Eye (tissue), 1 donor: ENCODE results near the gene CGB8.
"Not testable (repeated sequence)": the region's sequence is repeated elsewhere in the genome, so short reads cannot be mapped to it uniquely, and the experiment has no call there.

ENCODE experiments used
- DNase-seq: peaks from one replicate; pipeline ENCODE4 v3.0.0-alpha.2; 2015

The CGB8 gene

DNA sequence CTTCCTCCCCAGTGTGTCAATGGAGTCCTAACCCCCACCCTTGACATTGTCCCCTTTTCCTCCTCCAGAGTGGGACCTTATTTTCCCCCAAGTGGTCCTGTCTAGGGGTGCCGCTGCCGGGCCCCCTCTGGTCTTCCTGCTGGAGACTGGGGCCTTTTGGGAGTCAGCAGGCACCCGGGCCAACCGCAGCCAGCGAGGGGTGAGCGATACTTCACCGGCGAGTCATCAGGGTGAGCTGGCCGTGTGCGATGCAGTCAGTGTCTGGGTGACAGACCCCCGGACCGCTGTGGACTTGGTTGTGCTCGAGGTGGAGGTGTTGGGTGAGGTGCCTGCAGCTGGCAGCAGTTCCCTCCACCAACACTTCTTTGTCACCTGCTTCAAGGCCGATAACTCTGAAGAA lies 19.2 kb downstream of the CGB8 start:
- DNase-seq: not testable (repeated sequence)

- DNase-seq: not testable (repeated sequence)
Measured at GRCh38 chr19:49028686-49029085, 20.2 kb downstream of the CGB8 start.

DNA sequence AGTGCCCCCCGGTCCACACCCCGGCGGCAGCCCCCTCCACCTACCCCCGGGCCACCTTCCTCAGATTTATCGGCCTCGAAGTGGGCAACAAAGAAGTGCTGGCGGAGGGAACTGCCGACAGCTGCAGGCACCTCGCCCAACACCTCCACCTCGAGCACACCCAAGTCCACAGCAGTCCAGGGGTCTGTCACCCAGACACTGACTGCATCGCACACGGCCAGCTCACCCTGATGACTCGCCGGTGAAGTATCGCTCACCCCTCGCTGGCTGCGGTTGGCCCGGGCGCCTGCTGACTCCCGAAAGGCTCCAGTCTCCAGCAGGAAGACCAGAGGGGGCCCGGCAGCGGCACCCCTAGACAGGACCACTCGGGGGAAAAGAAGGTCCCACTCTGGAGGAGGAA lies 23.3 kb downstream of the CGB8 start:
- DNase-seq: not testable (repeated sequence)

GRCh38 chr19:49025088-49025487 lies 23.8 kb downstream of the CGB8 start:
- DNase-seq: not testable (repeated sequence)

DNA sequence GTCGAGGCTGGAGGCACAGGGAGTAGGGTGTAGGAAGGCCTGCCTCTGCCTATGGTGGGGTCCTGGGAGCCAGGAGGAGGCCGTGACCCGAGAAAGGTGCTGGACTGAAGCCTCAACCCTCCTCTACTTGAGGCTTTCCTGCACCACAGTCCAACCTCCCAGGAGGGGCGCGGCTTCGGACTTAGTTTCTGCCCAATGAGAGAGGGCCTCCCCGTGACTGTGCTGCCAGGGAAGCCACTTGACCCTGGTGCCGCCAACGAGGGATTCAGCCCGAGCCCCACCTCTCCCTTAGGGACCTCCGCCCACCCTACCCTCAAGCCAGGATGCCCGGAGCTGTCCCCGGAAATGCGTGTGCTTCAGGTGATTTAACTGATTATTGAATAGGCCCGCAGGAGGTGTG lies 24.7 kb downstream of the CGB8 start, which contains the start of gene CGB3:
CGB3 (minus strand) TSS at position 101 of the 400 bp plus-strand sequence. CDS start 362 bp downstream, outside the sequence.
- DNase-seq: not testable (repeated sequence)

DNA sequence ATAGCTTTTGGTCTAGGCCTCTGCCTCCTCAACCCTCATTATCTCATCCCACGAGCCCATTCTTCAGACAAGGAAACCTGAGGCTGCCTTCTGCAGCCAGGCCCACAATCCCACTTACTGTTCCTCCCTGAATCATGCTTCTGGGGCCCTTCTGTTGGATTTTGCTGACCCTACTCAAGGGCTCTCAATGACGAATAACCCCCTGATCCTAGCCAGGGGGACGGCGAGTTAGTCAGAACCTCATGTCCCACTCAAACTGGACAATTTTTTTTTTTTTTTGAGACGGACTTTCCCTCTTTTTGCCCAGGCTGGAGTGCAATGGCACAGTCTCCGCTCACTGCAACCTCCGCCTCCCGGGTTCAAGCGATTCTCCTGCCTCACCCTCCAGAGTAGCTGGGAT lies 26.8 kb downstream of the CGB8 start:
- DNase-seq: no peak

- no peak for DNase-seq
Measured at GRCh38 chr19:49020931-49021895, 27.7 kb downstream of the CGB8 start.

DNA sequence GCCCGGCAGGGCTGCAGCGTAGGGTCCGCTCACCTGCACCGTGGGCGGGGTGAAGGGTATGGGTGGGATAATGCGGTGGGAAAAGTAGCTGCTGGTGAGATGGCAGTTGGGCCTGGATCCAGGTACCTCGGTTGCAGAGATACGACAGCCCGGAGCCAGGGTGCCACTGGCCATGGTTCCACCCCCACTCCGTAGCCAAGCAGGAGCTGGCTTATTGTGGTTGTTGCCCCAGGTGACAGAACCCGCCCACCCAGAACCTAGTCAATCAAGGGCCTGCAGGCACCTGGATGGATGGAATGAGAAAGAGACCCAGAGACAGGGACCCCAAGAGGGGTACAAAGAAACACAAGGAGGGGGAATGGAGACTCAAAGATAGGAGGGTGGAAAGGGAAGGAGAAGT lies 28.6 kb downstream of the CGB8 start:
- DNase-seq: no peak

- DNase-seq: peak; percentile 64
Measured at GRCh38 chr19:49019242-49019932, 29.5 kb downstream of the CGB8 start.

DNA sequence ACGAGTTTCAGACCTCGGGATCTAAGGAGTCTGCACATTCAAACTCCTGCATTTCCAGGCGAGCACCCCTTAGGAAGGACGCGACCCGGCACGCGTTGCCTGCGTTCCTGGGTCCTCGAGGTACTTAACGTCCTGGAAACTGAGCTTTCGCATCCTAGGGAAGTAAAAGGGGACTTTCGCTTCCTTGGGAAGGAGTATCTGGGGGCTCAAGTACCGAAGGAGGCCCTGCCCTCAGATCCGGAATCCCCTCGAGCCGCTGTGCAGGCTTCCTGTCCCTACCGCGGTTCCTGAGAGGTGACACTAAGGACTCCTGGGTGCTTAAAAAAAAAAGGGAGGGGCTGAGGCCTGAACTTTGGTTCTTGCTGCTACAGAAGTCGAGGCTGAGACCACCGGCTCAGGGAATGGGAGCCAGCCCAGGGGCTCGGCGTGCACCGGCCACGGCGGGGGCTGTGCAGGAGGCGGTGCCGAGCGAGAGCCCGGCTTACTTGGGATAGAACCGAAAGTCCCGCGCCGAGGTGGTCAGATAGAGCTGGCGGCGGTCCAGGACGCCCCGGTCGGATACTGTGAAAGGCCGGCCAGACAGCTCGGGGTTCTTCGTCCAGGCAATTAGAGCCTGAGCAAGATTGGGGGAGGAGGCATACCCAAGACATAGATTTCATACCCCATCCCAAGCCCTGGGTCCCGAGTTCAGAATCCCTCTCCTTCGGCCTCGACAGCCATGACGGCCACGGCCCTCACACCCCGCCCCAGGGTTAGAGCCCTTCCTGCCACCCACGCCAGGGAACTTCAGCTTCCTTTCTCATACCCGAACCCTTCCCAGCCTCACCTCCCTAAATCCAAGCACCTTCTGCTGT lies 30.3 kb downstream of the CGB8 start:
- DNase-seq: peak; percentile 40

DNA sequence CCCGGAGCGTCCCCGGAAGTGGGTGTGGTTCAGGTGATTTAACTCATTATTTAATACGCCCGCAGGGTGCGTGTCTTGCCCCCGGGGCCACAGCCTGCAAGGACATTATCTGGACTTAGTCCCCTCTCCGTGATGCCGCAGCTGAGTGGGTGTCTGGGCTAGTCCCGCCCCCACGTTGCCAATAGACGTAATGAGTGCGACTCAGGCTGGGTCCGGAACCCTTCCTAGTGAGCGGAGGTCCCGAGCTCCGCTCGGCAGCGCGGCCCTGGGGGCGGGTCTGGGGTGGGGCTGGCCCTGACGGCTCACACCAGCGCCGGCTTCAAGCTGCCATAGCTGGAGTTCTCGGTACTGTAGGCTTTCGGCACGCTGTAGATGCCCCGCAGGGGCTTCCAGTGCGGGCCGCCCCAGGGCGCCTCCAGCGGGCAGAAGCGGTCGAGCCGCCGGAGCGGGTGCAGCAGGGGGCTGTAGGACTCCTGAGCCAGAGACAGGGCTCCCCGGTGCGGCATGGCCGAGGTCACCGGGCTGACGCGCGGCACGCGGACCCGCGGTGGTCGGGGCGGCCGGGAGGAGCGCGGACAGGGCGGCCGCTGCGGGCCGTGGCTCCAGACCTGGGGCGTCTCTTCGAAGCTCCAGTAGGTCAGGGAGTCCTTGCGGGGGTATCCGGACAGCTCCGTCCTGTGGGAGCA lies 31.1 kb downstream of the CGB8 start:
- peak; percentile 68 for DNase-seq

GRCh38 chr19:49017041-49017665 lies 31.8 kb downstream of the CGB8 start, which contains the start of gene LHB:
Gene LHB (minus strand): TSS chr19:49017091. CDS start chr19:49017081, 10 bp downstream.
- DNase-seq: no peak

DNA sequence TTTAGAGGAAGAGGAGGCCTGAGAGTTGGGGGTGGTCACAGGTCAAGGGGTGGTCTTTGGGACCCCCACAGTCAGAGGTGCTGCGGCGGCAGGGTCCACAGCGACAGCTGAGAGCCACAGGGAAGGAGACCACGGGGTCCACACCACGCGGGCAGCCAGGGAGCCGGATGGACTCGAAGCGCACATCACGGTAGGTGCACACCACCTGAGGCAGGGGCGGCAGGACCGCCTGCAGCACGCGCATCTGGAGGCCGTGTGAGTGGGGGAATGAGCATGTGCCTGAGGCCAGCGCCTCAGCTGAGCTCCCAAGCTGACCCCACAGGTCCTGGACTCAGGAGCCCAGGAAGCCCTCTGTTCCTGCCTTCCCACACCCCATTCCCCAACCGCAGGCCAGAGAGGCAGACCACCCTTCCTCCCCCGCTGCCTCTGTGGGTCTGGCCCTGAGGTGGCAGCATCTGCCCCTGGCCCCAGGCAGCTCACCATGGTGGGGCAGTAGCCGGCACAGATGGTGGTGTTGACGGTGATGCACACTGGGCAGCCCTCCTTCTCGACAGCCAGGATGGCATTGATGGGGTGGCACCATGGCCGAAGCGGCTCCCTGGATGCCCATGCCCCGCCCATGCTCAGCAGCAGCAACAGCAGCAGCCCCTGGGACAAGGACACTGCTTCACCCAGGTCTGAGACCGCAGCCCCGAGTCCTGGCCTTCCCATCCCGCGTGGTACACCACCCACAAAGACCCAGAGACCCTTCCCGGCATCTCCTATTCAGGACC lies 32.7 kb downstream of the CGB8 start:
- no peak for DNase-seq

GRCh38 chr19:49014870-49015255 lies 34.0 kb downstream of the CGB8 start:
- DNase-seq: no peak

DNA sequence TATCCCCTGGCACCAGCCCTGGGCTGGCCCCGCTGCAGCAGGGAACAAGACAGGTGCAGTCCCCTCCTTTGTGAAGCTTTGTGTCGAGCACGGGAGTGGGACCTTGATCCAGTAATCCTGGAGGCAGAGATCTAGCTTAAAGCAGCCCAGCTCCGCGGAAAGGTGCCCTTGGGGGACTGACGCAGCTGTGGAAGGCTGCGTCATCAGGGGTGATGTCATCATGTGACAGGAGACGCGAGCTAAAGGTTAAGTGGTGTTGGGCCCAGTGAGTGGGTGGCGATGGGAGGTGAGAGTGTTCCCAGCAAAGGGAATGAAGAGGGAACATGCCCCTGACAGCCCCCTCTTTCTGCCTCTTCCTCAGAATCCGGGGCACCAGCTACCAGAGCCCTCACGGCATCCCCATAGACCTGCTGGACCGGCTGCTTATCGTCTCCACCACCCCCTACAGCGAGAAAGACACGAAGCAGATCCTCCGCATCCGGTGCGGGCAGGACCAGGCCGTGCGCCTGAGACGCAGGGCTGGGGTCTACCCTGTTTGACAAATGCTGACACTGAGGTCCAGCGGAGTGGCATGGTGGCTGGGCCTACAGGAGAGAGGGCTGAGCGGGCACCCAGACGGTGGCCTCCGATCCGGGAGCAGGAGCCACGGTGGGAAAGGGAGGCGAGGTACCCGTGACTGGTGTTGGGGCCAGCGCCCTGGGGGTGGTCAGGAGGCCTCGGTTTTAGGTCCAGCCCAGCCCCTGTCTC lies 34.6 kb downstream of the CGB8 start:
- no peak for DNase-seq

GRCh38 chr19:49011194-49011593 lies 37.7 kb downstream of the CGB8 start:
- DNase-seq: no peak

DNA sequence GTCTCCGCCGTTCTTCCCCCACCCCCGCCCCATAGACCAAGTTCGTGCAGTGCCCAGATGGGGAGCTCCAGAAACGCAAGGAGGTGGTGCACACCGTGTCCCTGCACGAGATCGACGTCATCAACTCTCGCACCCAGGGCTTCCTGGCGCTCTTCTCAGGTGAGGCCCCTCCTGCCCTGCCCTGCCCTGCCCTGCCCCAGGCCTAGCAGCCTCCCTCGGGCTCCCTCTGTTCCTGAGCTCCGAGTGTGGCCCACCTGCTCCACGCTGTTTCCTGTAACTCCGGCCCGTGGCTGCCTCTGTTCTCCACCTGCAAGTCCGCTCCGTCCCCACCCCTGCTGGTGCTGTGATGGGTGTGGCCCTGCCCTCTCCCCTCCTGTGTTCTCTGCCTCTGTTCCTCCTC lies 38.5 kb downstream of the CGB8 start:
- DNase-seq: no peak

DNA sequence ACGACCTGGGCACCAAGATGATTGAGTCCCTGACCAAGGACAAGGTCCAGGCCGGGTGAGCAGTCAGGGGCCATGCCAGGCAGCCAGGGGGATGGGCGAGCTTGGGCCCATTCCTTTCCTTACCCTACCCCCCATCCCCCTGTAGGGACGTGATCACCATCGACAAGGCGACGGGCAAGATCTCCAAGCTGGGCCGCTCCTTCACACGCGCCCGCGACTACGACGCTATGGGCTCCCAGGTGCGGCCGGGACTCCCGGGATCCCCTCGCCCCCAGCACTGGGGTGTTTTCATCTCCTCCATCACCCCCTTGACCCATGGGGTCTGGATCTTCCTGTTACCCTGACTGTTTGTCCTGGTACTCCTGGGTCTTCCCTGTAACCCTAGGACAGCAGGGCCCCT lies 39.1 kb downstream of the CGB8 start:
- no peak for DNase-seq

- DNase-seq: no peak
Measured at GRCh38 chr19:49006905-49007304, 42.0 kb downstream of the CGB8 start.

DNA sequence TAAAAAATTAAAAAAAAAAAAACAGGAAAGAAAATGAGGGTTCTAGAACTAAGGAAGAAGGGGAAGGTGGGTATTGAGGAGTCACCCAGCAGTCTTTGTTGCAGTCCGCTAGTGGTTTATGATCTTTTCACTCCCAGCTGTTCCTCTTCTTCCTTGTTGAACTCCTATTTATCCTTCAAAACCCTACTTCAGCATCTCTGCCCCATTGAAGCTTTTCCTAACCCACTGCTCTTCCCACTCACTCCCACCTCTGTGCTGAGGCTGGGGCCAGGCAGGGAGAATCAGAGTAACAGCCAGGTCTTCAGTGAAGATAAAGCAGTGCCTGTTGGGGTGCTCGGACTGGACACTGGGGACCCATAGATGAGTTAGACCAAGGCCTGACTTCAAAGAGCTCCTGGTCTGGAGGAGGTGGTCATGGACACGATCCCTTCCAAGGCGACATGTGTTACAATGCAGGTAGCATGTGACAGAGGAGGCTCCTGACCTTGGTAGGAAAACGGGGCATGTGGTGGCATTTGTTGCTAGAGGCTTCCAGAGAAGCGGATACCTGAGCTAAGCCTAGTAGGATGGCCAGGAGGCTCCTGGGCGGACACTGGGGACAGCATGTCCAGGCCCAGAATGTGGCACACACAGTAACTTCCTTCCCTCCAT lies 43.8 kb downstream of the CGB8 start:
- no peak for DNase-seq
